Neural progenitor cell (in vitro differentiated cells): ENCODE results near the gene ARHGAP22.

Source experiments
- CTCF ChIP-seq: fragments of 200-600 bp; sonication (generic); IDR thresholded peaks from 2 replicates; pipeline ENCODE4 v1.5.1; 2017; ENCODE audit warnings: antibody characterized with exemption, mild to moderate bottlenecking
- EZH2 ChIP-seq: fragments of 200-600 bp; sonication (generic); IDR thresholded peaks from 2 replicates; pipeline ENCODE4 v1.6.1; 2017; ENCODE audit warnings: antibody characterized with exemption, mild to moderate bottlenecking, moderate library complexity
- EZH2phosphoT487 ChIP-seq: fragments of 200-600 bp; sonication (generic); IDR thresholded peaks from 2 replicates; pipeline ENCODE4 v1.6.1; 2017; ENCODE audit warnings: antibody characterized with exemption

GRCh38 chr10:48555310-48556042, 49.4 kb downstream of the ARHGAP22 start:
- TF ChIP-seq CTCF (no peak), EZH2phosphoT487 (no peak), EZH2 (no peak)
